Immature natural killer cell (primary cell): ENCODE results near the gene RAD9A. TPM values are rescaled to one million over a fixed set of nuclear protein-coding genes. Genes with fewer than 3 reads are reported as not detected.

ENCODE experiments used
- DNase-seq, 3 donors: peaks; one replicate each; pipeline ENCODE4 v3.0.0; 2022; ENCODE audit warnings: mixed read lengths in 1 of 3
- H3K27ac Mint-ChIP-seq, 6 donors: one replicate each; pipeline ENCODE4 v1.8.0; 2020; ENCODE audit warnings: mixed read lengths in 6 of 6, mild to moderate bottlenecking in 5 of 6, inconsistent platforms in 4 of 6, moderate library complexity in 3 of 6
- H3K27me3 Mint-ChIP-seq, 3 donors: one replicate each; pipeline ENCODE4 v1.8.0; 2020 to 2021; ENCODE audit warnings: low read depth in 3 of 3, mild to moderate bottlenecking in 3 of 3, mixed read lengths in 3 of 3, moderate library complexity in 3 of 3, inconsistent platforms in 1 of 3
- H3K36me3 Mint-ChIP-seq, 3 donors: one replicate each; pipeline ENCODE4 v1.8.0; 2020; ENCODE audit warnings: mixed read lengths in 3 of 3, inconsistent platforms in 2 of 3, mild to moderate bottlenecking in 2 of 3
- H3K4me1 Mint-ChIP-seq, 2 donors: one replicate each; pipeline ENCODE4 v1.8.0; 2020; ENCODE audit warnings: inconsistent platforms in 2 of 2, mild to moderate bottlenecking in 2 of 2, mixed read lengths in 2 of 2, moderate library complexity in 1 of 2
- H3K4me3 Mint-ChIP-seq, 5 donors: one replicate each; pipeline ENCODE4 v1.8.0; 2020; ENCODE audit warnings: mild to moderate bottlenecking in 5 of 5, mixed read lengths in 5 of 5, inconsistent platforms in 3 of 5, moderate library complexity in 3 of 5
- H3K9me3 Mint-ChIP-seq, 6 donors: one replicate each; pipeline ENCODE4 v1.8.0; 2020; ENCODE audit warnings: mild to moderate bottlenecking in 6 of 6, mixed read lengths in 6 of 6, inconsistent platforms in 4 of 6, moderate library complexity in 3 of 6
- polyA plus RNA-seq, 3 donors: library from polyadenylated mRNA; unstranded; fragments of 300-500 nt; fragmentation: Illumina TruSeq; gene quantifications; one replicate each; pipeline ENCODE4 v1.2.3, GENCODE V29; 2021

RAD9A gene
- polyA plus RNA-seq, 3 donors from 2014 or later, result 10.2 to 12.8 (median 11.6) TPM

- Mint-ChIP-seq H3K27ac (no peak overlapping the region), H3K36me3 (peaks cover 5 to 21% (median 14%) of the 10 kb centered on the region in 3 donors), H3K4me3 (no peak overlapping the region), H3K9me3 (no peaks in the 10 kb centered on the region), H3K4me1 (peaks cover 77 to 80% of the 10 kb centered on the region in 2 donors), H3K27me3 (peaks cover 11 to 17% (median 16%) of the 10 kb centered on the region in 3 donors)
- DNase-seq, result no peak
These were observed 24.6 kb upstream of the RAD9A start for GRCh38 chr11:67366961-67367760.

GRCh38 chr11:67367761-67368227, 24.0 kb upstream of the RAD9A start:
- H3K36me3 Mint-ChIP-seq, result peaks cover 5 to 18% (median 14%) of the 10 kb centered on the region in 3 donors
- peaks cover 11 to 17% (median 16%) of the 10 kb centered on the region in 3 donors for H3K27me3 Mint-ChIP-seq
- H3K4me3 Mint-ChIP-seq, result peak overlapping the region in 4 of 5 donors; percentile 26 to 67 (median 62)
- peak overlapping the region in 5 of 6 donors; percentile 18 to 58 (median 31) for H3K27ac Mint-ChIP-seq
- H3K4me1 Mint-ChIP-seq, result peaks cover 76 to 79% of the 10 kb centered on the region in 2 donors
- H3K9me3 Mint-ChIP-seq, result no peaks in the 10 kb centered on the region
- no peak for DNase-seq

GRCh38 chr11:67368621-67369020, 23.2 kb upstream of the RAD9A start:
- peaks cover 0 to 2% (median 0%) of the 10 kb centered on the region in 6 donors for H3K9me3 Mint-ChIP-seq
- peaks cover 13 to 20% (median 20%) of the 10 kb centered on the region in 3 donors for H3K27me3 Mint-ChIP-seq
- peaks cover 5 to 15% (median 14%) of the 10 kb centered on the region in 3 donors for H3K36me3 Mint-ChIP-seq
- peak; percentile 79 to 84 (median 81) for DNase-seq
- H3K27ac Mint-ChIP-seq, result peak overlapping the region; percentile 12 to 75 (median 52)
- peak overlapping the region; percentile 32 to 68 (median 57) for H3K4me3 Mint-ChIP-seq
- peaks cover 74 to 76% of the 10 kb centered on the region in 2 donors for H3K4me1 Mint-ChIP-seq

GRCh38 chr11:67369275-67369674, 22.5 kb upstream of the RAD9A start:
- Mint-ChIP-seq H3K9me3 (peaks cover 0 to 2% (median 0%) of the 10 kb centered on the region in 6 donors), H3K4me1 (peaks cover 72 to 76% of the 10 kb centered on the region in 2 donors), H3K27me3 (peaks cover 14 to 23% (median 22%) of the 10 kb centered on the region in 3 donors), H3K27ac (peak overlapping the region in 4 of 6 donors; percentile 9 to 75 (median 38)), H3K36me3 (peaks cover 5 to 15% (median 14%) of the 10 kb centered on the region in 3 donors), H3K4me3 (peak overlapping the region; percentile 7 to 68 (median 57))
- no peak for DNase-seq

- Mint-ChIP-seq H3K27ac (peak overlapping the region in 3 of 6 donors; percentile 37 to 59 (median 42)), H3K36me3 (peaks cover 5 to 10% (median 10%) of the 10 kb centered on the region in 3 donors), H3K4me1 (peaks cover 71 to 75% of the 10 kb centered on the region in 2 donors), H3K9me3 (peaks cover 0 to 2% (median 0%) of the 10 kb centered on the region in 6 donors), H3K27me3 (peaks cover 14 to 27% (median 23%) of the 10 kb centered on the region in 3 donors), H3K4me3 (peak overlapping the region in 4 of 5 donors; percentile 22 to 57 (median 42))
- DNase-seq, result no peak
These were observed 21.9 kb upstream of the RAD9A start for GRCh38 chr11:67369801-67370284.

GRCh38 chr11:67370351-67371076, 21.3 kb upstream of the RAD9A start:
- Mint-ChIP-seq H3K27ac (peak overlapping the region in 4 of 6 donors; percentile 6 to 48 (median 31)), H3K27me3 (peaks cover 12 to 27% (median 23%) of the 10 kb centered on the region in 3 donors), H3K36me3 (peaks cover 3 to 9% (median 8%) of the 10 kb centered on the region in 3 donors), H3K9me3 (peaks cover 0 to 2% (median 0%) of the 10 kb centered on the region in 6 donors), H3K4me1 (peaks cover 65 to 71% of the 10 kb centered on the region in 2 donors), H3K4me3 (peak overlapping the region; percentile 21 to 92 (median 52))
- DNase-seq, result no peak

GRCh38 chr11:67371189-67371910, 20.4 kb upstream of the RAD9A start:
- peak overlapping the region; percentile 82 to 92 (median 89) for H3K4me3 Mint-ChIP-seq
- H3K36me3 Mint-ChIP-seq, result peaks cover 0 to under 1% (median 0%) of the 10 kb centered on the region in 3 donors
- peaks cover 6 to 27% (median 23%) of the 10 kb centered on the region in 3 donors for H3K27me3 Mint-ChIP-seq
- peak in 2 of 3 donors; percentile 28 to 38 for DNase-seq
- H3K4me1 Mint-ChIP-seq, result peaks cover 59 to 62% of the 10 kb centered on the region in 2 donors
- peak overlapping the region; percentile 81 to 92 (median 84) for H3K27ac Mint-ChIP-seq
- H3K9me3 Mint-ChIP-seq, result peaks cover 0 to 2% (median 0%) of the 10 kb centered on the region in 6 donors

- H3K27me3 Mint-ChIP-seq, result peaks cover 7 to 26% (median 25%) of the 10 kb centered on the region in 3 donors
- H3K27ac Mint-ChIP-seq, result peak overlapping the region; percentile 81 to 92 (median 84)
- peak overlapping the region; percentile 82 to 92 (median 89) for H3K4me3 Mint-ChIP-seq
- H3K36me3 Mint-ChIP-seq, result no peaks in the 10 kb centered on the region
- no peak for DNase-seq
- H3K9me3 Mint-ChIP-seq, result peaks cover 0 to 2% (median 0%) of the 10 kb centered on the region in 6 donors
- H3K4me1 Mint-ChIP-seq, result peaks cover 58 to 62% of the 10 kb centered on the region in 2 donors
These were observed 19.9 kb upstream of the RAD9A start for GRCh38 chr11:67371911-67372320.

GRCh38 chr11:67372321-67372992, 19.3 kb upstream of the RAD9A start:
- peaks cover 8 to 26% (median 25%) of the 10 kb centered on the region in 3 donors for H3K27me3 Mint-ChIP-seq
- DNase-seq, result no peak
- H3K4me1 Mint-ChIP-seq, result peaks cover 58 to 62% of the 10 kb centered on the region in 2 donors
- peaks cover 0 to 2% (median 0%) of the 10 kb centered on the region in 6 donors for H3K9me3 Mint-ChIP-seq
- peak overlapping the region in 4 of 5 donors; percentile 82 to 92 (median 89) for H3K4me3 Mint-ChIP-seq
- H3K27ac Mint-ChIP-seq, result peak overlapping the region in 2 of 6 donors; percentile 81 to 85
- no peaks in the 10 kb centered on the region for H3K36me3 Mint-ChIP-seq

- Mint-ChIP-seq H3K9me3 (peaks cover 0 to 2% (median 0%) of the 10 kb centered on the region in 6 donors), H3K4me1 (peaks cover 52 to 56% of the 10 kb centered on the region in 2 donors), H3K27me3 (peaks cover 8 to 26% (median 22%) of the 10 kb centered on the region in 3 donors), H3K4me3 (peak within 1 kb of the TSS; percentile 86 to 99 (median 95)), H3K27ac (peak within 1 kb of the TSS; percentile 87 to 99 (median 94)), H3K36me3 (no peaks in the 10 kb centered on the region)
- DNase-seq, result peak; percentile 57 to 69 (median 59)
These were observed 18.7 kb upstream of the RAD9A start, which contains the start of gene CLCF1 for GRCh38 chr11:67372993-67373647. CLCF1 (minus strand) TSS chr11:67373598; CDS start chr11:67373539, 59 bp downstream.

- H3K36me3 Mint-ChIP-seq, result no peaks in the 10 kb centered on the region
- peak overlapping the region; percentile 86 to 99 (median 95) for H3K4me3 Mint-ChIP-seq
- DNase-seq, result peak; percentile 84 to 90 (median 84)
- H3K4me1 Mint-ChIP-seq, result peaks cover 44 to 48% of the 10 kb centered on the region in 2 donors
- H3K27ac Mint-ChIP-seq, result peak overlapping the region; percentile 87 to 99 (median 94)
- peaks cover 0 to 2% (median 0%) of the 10 kb centered on the region in 6 donors for H3K9me3 Mint-ChIP-seq
- H3K27me3 Mint-ChIP-seq, result peaks cover 5 to 21% (median 17%) of the 10 kb centered on the region in 3 donors
These were observed 17.9 kb upstream of the RAD9A start for GRCh38 chr11:67373648-67374570.
